ENCODE data around the gene B3GALT6.

Gene B3GALT6

DNA sequence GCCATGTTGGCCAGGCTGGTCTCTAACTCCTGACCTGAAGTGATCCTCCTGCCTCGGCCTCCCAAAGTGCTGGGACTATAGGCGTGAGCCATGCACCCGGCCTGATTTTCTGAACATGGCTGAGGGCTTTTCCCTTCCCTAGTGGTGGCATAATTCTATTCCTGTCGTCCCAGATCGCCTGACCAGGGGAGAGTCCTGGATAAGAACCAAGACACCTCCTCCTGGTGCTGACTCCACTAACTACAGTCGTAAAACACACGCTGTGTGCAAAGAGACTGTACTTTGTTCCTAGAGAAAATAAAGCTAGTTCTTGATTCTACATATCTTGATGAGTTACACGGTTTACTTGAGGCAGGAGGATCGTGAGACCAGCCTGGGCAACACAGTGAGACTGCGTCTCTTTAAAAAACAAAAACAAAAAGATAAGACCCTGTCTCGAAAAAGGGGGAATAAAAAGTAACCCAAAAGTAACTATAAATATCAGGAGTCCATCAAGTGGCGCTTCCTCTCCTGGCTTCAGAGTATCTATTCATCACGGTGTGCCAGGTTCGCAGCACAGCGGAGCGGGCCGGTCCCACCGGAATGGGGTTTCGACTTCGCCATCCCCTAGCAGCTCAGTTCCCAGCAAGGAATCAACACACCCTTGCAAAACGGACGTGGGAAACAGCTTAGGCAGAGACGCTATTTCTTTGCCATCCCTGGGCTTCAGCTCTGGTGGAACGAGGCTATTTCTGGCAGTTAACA, 1.2 kb upstream of the B3GALT6 start:
- ChIA-PET POLR2A (interaction anchor here (0.9 to 1.3 kb wide), 4 partner anchors 26 to 229 kb away, joined by 3 to 5 read pairs (median 3); no protein-coding TSS in a partner anchor), CTCF (interaction anchor here (0.5 to 1.4 kb wide), 4 partner anchors 21 to 171 kb away, joined by 3 to 4 read pairs (median 3); no protein-coding TSS in a partner anchor)
- TF ChIP-seq ELF4 (IDR thresholded peaks at IDR 0.05) (no peak), ARNT (IDR thresholded peaks at IDR 0.05) (no peak), SUZ12 (IDR thresholded peaks at IDR 0.05) (no peak), ZNF384 (IDR thresholded peaks at IDR 0.05) (no peak), SP1 (IDR thresholded peaks at IDR 0.05) (no peak), L3MBTL2 (conservative IDR thresholded peaks at IDR 0.05) (no peak)
- peak; percentile 66 for DNase-seq (ENCODE audit: extremely low spot score)

DNA sequence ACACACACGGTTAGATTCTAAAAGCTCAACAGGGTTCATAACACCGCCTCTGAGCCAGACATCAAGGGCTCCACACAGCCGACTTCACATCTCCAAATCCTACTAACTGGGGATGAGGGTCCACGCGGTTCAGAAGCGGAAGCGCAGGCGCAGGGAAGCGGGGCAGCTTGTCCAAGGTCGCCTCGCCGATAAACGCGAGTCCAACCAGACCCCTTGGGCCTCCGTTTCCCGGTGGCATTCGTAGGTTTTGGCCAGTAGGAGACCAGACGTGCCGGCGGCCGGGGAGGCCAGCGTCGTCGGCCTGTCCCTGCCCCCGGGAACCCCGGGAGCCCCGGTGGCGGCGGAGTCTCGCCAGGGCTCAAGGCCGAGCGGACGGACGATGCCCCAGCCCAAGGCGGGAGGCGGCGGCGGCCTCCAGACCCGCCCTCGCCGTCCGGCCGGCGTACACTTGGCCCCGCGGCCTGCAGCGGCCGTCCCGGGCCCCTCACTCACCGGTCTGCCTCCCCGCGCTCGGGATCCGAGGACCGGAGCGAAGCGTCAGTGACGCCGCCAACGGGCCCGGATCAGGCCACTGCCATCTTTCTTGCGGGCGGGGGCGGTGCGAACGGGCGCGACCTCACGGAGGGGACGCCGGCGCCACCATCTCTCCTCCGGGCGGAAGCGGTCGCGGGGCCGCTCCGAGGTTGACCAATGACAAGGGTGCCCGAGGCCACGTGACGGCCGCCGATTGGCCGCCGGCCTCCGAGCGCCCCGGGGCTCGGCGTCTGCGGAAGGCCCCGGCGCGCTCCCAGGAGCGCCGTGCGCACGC, 433 bp upstream of the B3GALT6 start, which contains the start of gene SDF4:
Gene SDF4 (minus strand): TSS at position 602 of the 808 bp plus-strand sequence. CDS start 3,229 bp downstream, outside the sequence.
- TF ChIP-seq CTBP1 (IDR thresholded peaks at IDR 0.05; ENCODE audit: borderline replicate concordance) (no peak), NFRKB (IDR thresholded peaks at IDR 0.05) (no peak), ZNF384 (IDR thresholded peaks at IDR 0.05) (no peak), ELF4 (IDR thresholded peaks at IDR 0.05) (peak; percentile 80), LEF1 (IDR thresholded peaks at IDR 0.05; ENCODE audit: borderline replicate concordance) (no peak), SP1 (IDR thresholded peaks at IDR 0.05) (no peak), BHLHE40 (IDR thresholded peaks at IDR 0.05; ENCODE audit: borderline replicate concordance) (no peak), L3MBTL2 (conservative IDR thresholded peaks at IDR 0.05) (0 out of 2 replicates have a peak, but pooled peaks have one; percentile 24), HDGF (IDR thresholded peaks at IDR 0.05; ENCODE audit: borderline replicate concordance) (no peak), FOXK2 (IDR thresholded peaks at IDR 0.05) (no peak), TARDBP (IDR thresholded peaks at IDR 0.05) (no peak), SUZ12 (IDR thresholded peaks at IDR 0.05) (no peak)
- TF ChIP-seq, protein P1, sequence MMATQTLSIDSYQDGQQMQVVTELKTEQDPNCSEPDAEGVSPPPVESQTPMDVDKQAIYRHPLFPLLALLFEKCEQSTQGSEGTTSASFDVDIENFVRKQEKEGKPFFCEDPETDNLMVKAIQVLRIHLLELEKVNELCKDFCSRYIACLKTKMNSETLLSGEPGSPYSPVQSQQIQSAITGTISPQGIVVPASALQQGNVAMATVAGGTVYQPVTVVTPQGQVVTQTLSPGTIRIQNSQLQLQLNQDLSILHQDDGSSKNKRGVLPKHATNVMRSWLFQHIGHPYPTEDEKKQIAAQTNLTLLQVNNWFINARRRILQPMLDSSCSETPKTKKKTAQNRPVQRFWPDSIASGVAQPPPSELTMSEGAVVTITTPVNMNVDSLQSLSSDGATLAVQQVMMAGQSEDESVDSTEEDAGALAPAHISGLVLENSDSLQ (IDR thresholded peaks at IDR 0.05): no peak

DNA sequence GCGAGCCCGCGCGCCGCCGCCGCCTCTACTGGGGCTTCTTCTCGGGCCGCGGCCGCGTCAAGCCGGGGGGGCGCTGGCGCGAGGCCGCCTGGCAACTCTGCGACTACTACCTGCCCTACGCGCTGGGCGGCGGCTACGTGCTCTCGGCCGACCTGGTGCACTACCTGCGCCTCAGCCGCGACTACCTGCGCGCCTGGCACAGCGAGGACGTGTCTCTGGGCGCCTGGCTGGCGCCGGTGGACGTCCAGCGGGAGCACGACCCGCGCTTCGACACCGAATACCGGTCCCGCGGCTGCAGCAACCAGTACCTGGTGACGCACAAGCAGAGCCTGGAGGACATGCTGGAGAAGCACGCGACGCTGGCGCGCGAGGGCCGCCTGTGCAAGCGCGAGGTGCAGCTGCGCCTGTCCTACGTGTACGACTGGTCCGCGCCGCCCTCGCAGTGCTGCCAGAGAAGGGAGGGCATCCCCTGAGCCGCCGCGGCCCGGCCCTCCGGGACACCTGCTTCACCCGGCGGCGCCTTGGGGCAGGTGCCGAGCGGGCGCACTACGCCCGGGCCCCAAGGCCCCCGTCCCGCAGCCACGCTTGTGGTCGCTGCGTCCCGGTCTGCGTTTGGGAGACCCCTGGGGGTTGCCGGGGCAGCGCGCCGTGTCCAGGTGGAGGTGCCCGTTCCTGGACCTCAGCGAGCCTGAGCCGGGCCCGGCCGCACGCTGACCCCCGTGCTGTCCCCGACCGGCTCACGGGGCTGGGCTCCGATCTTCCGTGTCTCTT, 944 bp downstream of the B3GALT6 start:
- no peak for TF ChIP-seq BHLHE40 (IDR thresholded peaks at IDR 0.05; ENCODE audit: borderline replicate concordance)
- DNase-seq (ENCODE audit: extremely low spot score): no peak
- POLR2A ChIA-PET: interaction anchor here (0.8 to 1.7 kb wide), 3 partner anchors 22 to 113 kb away, joined by 3 to 5 read pairs (median 3); no protein-coding TSS in a partner anchor
- CTCF ChIA-PET: no interaction called here

More for the DNA sequence above, 433 bp upstream of the B3GALT6 start, which contains the start of gene SDF4:
- peak; percentile 100 for DNase-seq (ENCODE audit: extremely low spot score)
- POLR2A ChIA-PET: interaction anchor here (0.8 to 1.7 kb wide), 7 partner anchors 24 to 229 kb away, joined by 3 to 5 read pairs (median 3); no protein-coding TSS in a partner anchor
- CTCF ChIA-PET: interaction anchor here (0.5 to 1.4 kb wide), 4 partner anchors 21 to 172 kb away, joined by 3 to 4 read pairs (median 3); no protein-coding TSS in a partner anchor

DNA sequence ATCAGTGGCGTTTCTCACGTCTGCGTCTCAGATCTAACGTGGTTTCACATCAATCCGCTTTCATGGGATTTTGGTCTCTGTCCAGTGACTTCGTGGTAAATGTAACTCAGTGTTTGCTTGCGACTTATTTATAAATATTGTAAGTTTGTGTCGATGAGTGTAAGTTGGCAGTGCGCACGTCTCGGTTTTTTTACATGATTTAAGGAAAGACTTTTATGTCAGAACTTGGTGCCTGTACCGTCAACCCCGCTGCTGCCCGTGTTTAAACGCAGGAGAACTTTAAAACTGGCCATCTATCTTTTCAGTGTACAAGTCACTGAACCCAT, 1.5 kb downstream of the B3GALT6 start:
- TF ChIP-seq TARDBP (IDR thresholded peaks at IDR 0.05) (no peak), CTBP1 (IDR thresholded peaks at IDR 0.05; ENCODE audit: borderline replicate concordance) (no peak), SP1 (IDR thresholded peaks at IDR 0.05) (no peak), NFRKB (IDR thresholded peaks at IDR 0.05) (no peak), ZNF384 (IDR thresholded peaks at IDR 0.05) (no peak), FOXM1 (IDR thresholded peaks at IDR 0.05; ENCODE audit: borderline replicate concordance) (no peak), FOXK2 (IDR thresholded peaks at IDR 0.05) (no peak), SUZ12 (IDR thresholded peaks at IDR 0.05) (no peak)
- TF ChIP-seq, protein P1 (IDR thresholded peaks at IDR 0.05): no peak
- ChIA-PET POLR2A (interaction anchor here (1.0 kb wide), 1 partner anchor 25 kb away, joined by 3 read pairs; no protein-coding TSS in a partner anchor), CTCF (no interaction called here)
- DNase-seq (ENCODE audit: extremely low spot score): no peak

DNA sequence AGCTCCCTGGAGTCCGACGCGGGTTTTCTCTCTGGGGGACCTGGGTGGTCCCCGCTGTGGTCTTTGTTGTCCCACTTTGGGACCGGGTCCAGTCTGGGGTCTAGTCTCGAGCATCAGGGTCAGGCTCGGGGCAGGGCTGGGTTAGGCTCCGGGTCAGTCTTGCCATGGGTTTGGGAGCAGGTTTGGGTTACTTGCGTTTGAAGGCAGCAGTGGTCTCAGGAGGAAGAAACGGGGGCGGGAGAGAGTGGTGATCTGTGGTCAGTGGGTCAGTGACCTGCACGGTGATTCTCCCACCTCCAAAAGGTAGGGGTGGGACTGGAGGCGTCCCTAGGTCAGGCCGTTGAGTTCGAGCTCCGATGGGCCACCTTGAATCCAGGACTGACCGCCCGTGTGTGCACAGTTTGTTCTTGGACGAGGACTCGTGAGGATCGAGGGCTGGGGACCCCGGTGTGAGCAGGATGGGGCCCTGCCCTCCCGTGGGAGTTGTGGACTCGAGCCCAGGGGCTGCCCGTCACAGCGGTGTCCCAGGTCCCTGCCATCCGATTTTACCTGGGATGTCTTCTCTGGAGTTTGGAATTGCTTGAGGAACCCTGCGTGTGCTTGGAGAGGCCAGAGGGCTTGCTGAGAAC, 2.3 kb downstream of the B3GALT6 start:
- CTCF ChIA-PET: no interaction called here
- DNase-seq (ENCODE audit: extremely low spot score): no peak
- POLR2A ChIA-PET: interaction anchor here (1.0 kb wide), 1 partner anchor 26 kb away, joined by 3 read pairs; no protein-coding TSS in a partner anchor
- TF ChIP-seq SUZ12 (IDR thresholded peaks at IDR 0.05) (no peak), TARDBP (IDR thresholded peaks at IDR 0.05) (no peak), BHLHE40 (IDR thresholded peaks at IDR 0.05; ENCODE audit: borderline replicate concordance) (no peak), FOXA1 (IDR thresholded peaks at IDR 0.05) (no peak), ZNF384 (IDR thresholded peaks at IDR 0.05) (no peak), ELF4 (IDR thresholded peaks at IDR 0.05) (no peak), FOXM1 (IDR thresholded peaks at IDR 0.05; ENCODE audit: borderline replicate concordance) (no peak), LEF1 (IDR thresholded peaks at IDR 0.05; ENCODE audit: borderline replicate concordance) (no peak), NFRKB (IDR thresholded peaks at IDR 0.05) (no peak), SP1 (IDR thresholded peaks at IDR 0.05) (no peak), ARNT (IDR thresholded peaks at IDR 0.05) (no peak), CTBP1 (IDR thresholded peaks at IDR 0.05; ENCODE audit: borderline replicate concordance) (no peak), HDGF (IDR thresholded peaks at IDR 0.05; ENCODE audit: borderline replicate concordance) (no peak), FOXK2 (IDR thresholded peaks at IDR 0.05) (no peak), L3MBTL2 (conservative IDR thresholded peaks at IDR 0.05) (no peak)
- TF ChIP-seq, protein P1 (IDR thresholded peaks at IDR 0.05): no peak

Measured in HEK293T (cell line).